Neuronal stem cell (in vitro differentiated cells): ENCODE results near the gene ADAP1.
A peak's percentile ranks its signal among the peaks of the same experiment; 100 is the strongest.
"Not testable (repeated sequence)": the region's sequence is repeated elsewhere in the genome, so short reads cannot be mapped to it uniquely, and the experiment has no call there.

Source experiments
- DNase-seq: peaks from one replicate; pipeline ENCODE4 v3.0.0-alpha.2; 2013; ENCODE audit warnings: low spot score
- H2AFZ ChIP-seq: one replicate; pipeline ENCODE4 v1.6.1; 2013; ENCODE audit warnings: mild to moderate bottlenecking, low read length, inconsistent platforms
- H2AK5ac ChIP-seq: 2 replicates; pipeline ENCODE4 v1.6.1; 2013; ENCODE audit warnings: low read depth, mild to moderate bottlenecking, inconsistent platforms, low read length, moderate library complexity, mixed read lengths
- H2BK120ac ChIP-seq: 2 replicates; pipeline ENCODE4 v1.6.1; 2013; ENCODE audit warnings: low read depth, mild to moderate bottlenecking, inconsistent platforms, low read length, moderate library complexity, mixed read lengths
- H2BK12ac ChIP-seq: one replicate; pipeline ENCODE4 v1.6.1; 2013; ENCODE audit warnings: low read length, inconsistent platforms
- H2BK15ac ChIP-seq: 2 replicates; pipeline ENCODE4 v1.6.1; 2013; ENCODE audit warnings: mild to moderate bottlenecking, low read length, inconsistent platforms, mixed read lengths
- H2BK5ac ChIP-seq: one replicate; pipeline ENCODE4 v1.6.1; 2013; ENCODE audit warnings: inconsistent platforms, mild to moderate bottlenecking, low read length, moderate library complexity
- H3K14ac ChIP-seq: one replicate; pipeline ENCODE4 v1.6.1; 2013; ENCODE audit warnings: low read length, inconsistent platforms
- H3K18ac ChIP-seq: 2 replicates; pipeline ENCODE4 v1.6.1; 2013; ENCODE audit warnings: low read length, inconsistent platforms
- H3K23ac ChIP-seq: 2 replicates; pipeline ENCODE4 v1.6.1; 2013; ENCODE audit warnings: low read depth, mild to moderate bottlenecking, mixed read lengths, low read length, inconsistent platforms; ENCODE audit not compliant: poor library complexity
- H3K27ac ChIP-seq: replicated peaks from 3 replicates; pipeline ENCODE4 v1.5.1; 2013; ENCODE audit warnings: low read length, inconsistent platforms
- H3K27me3 ChIP-seq, 3 experiments: 2 replicates each; pipeline ENCODE4 v1.6.1; 2013; ENCODE audit warnings: low read length in 3 of 3, mild to moderate bottlenecking in 2 of 3, inconsistent platforms in 1 of 3, low read depth in 1 of 3, mixed read lengths in 1 of 3, moderate library complexity in 1 of 3; ENCODE audit not compliant: control insufficient read depth in 3 of 3, insufficient read depth in 3 of 3
- H3K36me3 ChIP-seq, 2 donors: replicated peaks in 1 of 2; 2 replicates each; pipeline ENCODE4 v1.6.1; 2013; ENCODE audit warnings: low read length in 2 of 2; ENCODE audit not compliant: control insufficient read depth in 2 of 2, insufficient read depth in 2 of 2
- H3K4ac ChIP-seq: 2 replicates; pipeline ENCODE4 v1.6.1; 2013; ENCODE audit warnings: inconsistent platforms, mild to moderate bottlenecking, low read length, moderate library complexity
- H3K4me1 ChIP-seq, 2 donors: 1 replicate in 1 of 2; 2 replicates in 1 of 2; pipeline ENCODE4 v1.6.1; 2013; ENCODE audit warnings: low read length in 2 of 2, low read depth in 1 of 2; ENCODE audit not compliant: control insufficient read depth in 2 of 2, insufficient read depth in 1 of 2
- H3K4me2 ChIP-seq: one replicate; pipeline ENCODE4 v1.6.1; 2013; ENCODE audit warnings: mild to moderate bottlenecking, low read length, inconsistent platforms; ENCODE audit not compliant: insufficient read depth, poor library complexity, severe bottlenecking
- H3K4me3 ChIP-seq, 2 donors: 2 replicates each; pipeline ENCODE4 v1.5.1; 2013; ENCODE audit warnings: low read length in 2 of 2, mild to moderate bottlenecking in 2 of 2, inconsistent platforms in 1 of 2, moderate library complexity in 1 of 2
- H3K79me1 ChIP-seq: one replicate; pipeline ENCODE4 v1.6.1; 2013; ENCODE audit warnings: low read depth, mild to moderate bottlenecking, inconsistent platforms, low read length, moderate library complexity
- H3K9ac ChIP-seq: one replicate; pipeline ENCODE4 v1.6.1; 2013; ENCODE audit warnings: mild to moderate bottlenecking, low read depth, low read length, inconsistent platforms; ENCODE audit not compliant: poor library complexity
- H3K9me3 ChIP-seq, 2 donors: replicated peaks in 1 of 2; 2 replicates each; pipeline versions ENCODE3 to v1.6.1; 2013; ENCODE audit warnings: low read length in 2 of 2, mild to moderate bottlenecking in 2 of 2, inconsistent platforms in 1 of 2, low read depth in 1 of 2, mixed read lengths in 1 of 2, moderate library complexity in 1 of 2; ENCODE audit not compliant: control insufficient read depth in 2 of 2, insufficient read depth in 1 of 2
- H4K8ac ChIP-seq: one replicate; pipeline ENCODE4 v1.6.1; 2013; ENCODE audit warnings: low read depth, mild to moderate bottlenecking, inconsistent platforms, low read length, moderate library complexity
- H4K91ac ChIP-seq: one replicate; pipeline ENCODE4 v1.6.1; 2013; ENCODE audit warnings: low read length, low read depth, mild to moderate bottlenecking, inconsistent platforms; ENCODE audit not compliant: poor library complexity
- WGBS, 2 donors: extraction: QIAGEN DNeasy Blood & Tissue Kit; methylation state at CpG; one replicate each; pipeline ENCODE4 v1.1.7; 2013; ENCODE audit warnings: missing lambda C conversion rate in 2 of 2, mixed read lengths in 1 of 2; ENCODE audit not compliant: insufficient read length in 2 of 2, insufficient replicate concordance in 1 of 2; ENCODE audit errors: extremely low coverage in 2 of 2; 5-methylcytosine and 5-hydroxymethylcytosine counted together

The ADAP1 gene

DNA sequence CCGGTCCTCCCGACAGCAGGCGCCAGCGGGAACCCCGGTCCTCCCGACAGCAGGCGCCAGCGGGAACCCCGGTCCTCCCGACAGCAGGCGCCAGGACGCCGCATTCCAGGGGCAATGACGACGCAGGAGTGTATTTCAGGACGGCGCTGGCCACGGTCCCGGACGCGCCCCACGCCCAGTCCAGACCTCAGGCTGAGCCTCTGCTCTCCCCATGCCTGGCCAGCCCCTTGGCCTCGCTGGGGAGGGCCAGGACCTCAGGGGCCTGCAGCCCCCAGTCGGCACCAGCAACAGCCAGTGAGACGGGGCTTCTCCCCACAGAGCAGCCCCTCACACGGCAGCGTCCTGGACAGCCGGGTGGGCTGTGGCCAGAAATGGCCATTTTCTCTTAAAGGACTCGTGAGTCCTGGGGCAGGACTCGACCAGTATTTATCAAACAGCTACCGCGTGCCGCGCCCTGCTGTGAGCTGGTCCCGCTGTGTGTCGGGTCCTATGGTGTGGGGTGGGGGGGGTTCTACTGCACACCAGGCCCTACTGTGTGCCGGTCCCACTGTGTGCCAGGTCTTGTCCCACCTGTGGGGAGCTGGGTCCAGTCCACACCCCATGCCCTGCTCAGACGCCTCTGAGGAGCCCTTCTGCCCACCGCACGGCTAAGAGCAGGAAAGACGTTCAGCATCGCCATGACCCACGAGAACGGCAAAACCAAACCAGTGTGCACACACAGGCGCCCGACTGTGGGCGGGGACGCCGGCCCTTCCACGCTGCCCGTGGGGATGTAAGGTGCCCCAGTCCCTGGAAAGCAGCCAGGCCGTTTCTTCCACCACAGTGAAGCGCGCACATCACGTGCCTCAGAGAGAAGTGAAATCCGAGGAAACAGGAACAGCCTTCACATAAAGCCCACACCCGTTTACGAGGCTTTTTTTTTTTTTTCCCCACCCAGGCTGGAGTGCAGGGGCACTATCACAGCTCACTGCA lies 44.8 kb downstream of the ADAP1 start:
- peak overlapping the region; percentile 4 for H2BK120ac ChIP-seq
- H2AK5ac ChIP-seq = peak overlapping the region; percentile 96
- H4K8ac ChIP-seq = no peak overlapping the region
- H3K9ac ChIP-seq = no peak overlapping the region
- H3K36me3 ChIP-seq = no peaks in the 10 kb centered on the region
- H3K4ac ChIP-seq = no peak overlapping the region
- peak overlapping the region; percentile 54 for H2BK5ac ChIP-seq
- peak overlapping the region; percentile 7 for H2BK15ac ChIP-seq
- peak overlapping the region; percentile 80 for H2AFZ ChIP-seq
- no peaks in the 10 kb centered on the region for H3K4me1 ChIP-seq
- H3K18ac ChIP-seq = peak overlapping the region; percentile 88
- H3K4me2 ChIP-seq = peak overlapping the region; percentile 54
- WGBS, 2 donors = no CpG with 5 or more reads among the region's 58 CpGs
- H3K27me3 ChIP-seq = peaks cover 3 to 42% (median 21%) of the 10 kb centered on the region in 3 experiments
- H4K91ac ChIP-seq = no peak overlapping the region
- H3K4me3 ChIP-seq = peak overlapping the region in 1 of 2 donors; percentile 63
- peaks cover 9% of the 10 kb centered on the region for H3K79me1 ChIP-seq
- no peak overlapping the region for H3K27ac ChIP-seq
- DNase-seq = peak; percentile 15
- H3K14ac ChIP-seq = peak overlapping the region; percentile 82
- peaks cover 0 to 2% of the 10 kb centered on the region in 2 donors for H3K9me3 ChIP-seq
- peak overlapping the region; percentile 34 for H3K23ac ChIP-seq
- H2BK12ac ChIP-seq = peak overlapping the region; percentile 30

DNA sequence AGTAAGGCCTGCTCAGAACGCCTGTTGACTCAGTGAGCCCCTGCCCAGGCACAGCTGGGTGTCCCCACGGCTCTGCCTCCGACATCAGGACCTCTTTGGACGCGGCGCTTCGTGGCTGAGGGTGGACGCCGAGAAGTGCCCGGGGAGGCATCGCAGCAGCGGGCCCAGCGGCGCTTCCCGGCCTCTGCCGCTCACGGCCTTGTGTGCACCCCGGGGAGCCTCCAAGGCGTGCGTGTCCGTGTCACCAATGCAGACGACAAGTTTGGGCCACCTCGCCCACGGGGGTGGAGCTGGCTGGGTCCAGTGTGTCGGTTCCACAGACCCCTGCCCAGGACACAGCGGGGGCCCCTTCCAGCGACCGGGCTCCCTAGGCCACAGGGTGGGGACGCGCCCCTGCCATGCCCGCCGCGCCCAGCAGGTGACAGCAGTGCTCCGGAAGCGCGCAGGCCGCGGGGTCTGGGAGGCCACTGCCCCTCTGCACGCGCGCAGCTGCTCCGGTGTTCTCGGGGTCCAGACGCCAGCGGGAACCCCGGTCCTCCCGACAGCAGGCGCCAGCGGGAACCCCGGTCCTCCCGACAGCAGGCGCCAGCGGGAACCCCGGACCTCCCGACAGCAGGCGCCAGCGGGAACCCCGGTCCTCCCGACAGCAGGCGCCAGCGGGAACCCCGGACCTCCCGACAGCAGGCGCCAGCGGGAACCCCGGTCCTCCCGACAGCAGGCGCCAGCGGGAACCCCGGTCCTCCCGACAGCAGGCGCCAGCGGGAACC lies 45.7 kb downstream of the ADAP1 start:
- H3K4me1 ChIP-seq, H3K36me3 ChIP-seq, H3K9me3 ChIP-seq, H3K27ac ChIP-seq, H3K14ac ChIP-seq, H3K4ac ChIP-seq, H3K79me1 ChIP-seq, H2BK120ac ChIP-seq, H3K9ac ChIP-seq: not testable (repeated sequence)
- Histone ChIP-seq H2BK12ac (peak overlapping the region; percentile 58), H3K18ac (peak overlapping the region; percentile 87), H4K91ac (peak overlapping the region; percentile 92), H3K4me3 (peak overlapping the region in 1 of 2 donors; percentile 68), H2BK15ac (peak overlapping the region; percentile 94), H2BK5ac (peak overlapping the region; percentile 24), H3K4me2 (peak overlapping the region; percentile 25), H4K8ac (peak overlapping the region; percentile 43), H2AK5ac (peak overlapping the region; percentile 97), H3K23ac (peak overlapping the region; percentile 55), H3K27me3 (peaks cover 3 to 50% (median 21%) of the 10 kb centered on the region in 3 experiments), H2AFZ (peak overlapping the region; percentile 80)
- WGBS, 2 donors = no CpG with 5 or more reads among the region's 73 CpGs
- peak; percentile 66 for DNase-seq

DNA sequence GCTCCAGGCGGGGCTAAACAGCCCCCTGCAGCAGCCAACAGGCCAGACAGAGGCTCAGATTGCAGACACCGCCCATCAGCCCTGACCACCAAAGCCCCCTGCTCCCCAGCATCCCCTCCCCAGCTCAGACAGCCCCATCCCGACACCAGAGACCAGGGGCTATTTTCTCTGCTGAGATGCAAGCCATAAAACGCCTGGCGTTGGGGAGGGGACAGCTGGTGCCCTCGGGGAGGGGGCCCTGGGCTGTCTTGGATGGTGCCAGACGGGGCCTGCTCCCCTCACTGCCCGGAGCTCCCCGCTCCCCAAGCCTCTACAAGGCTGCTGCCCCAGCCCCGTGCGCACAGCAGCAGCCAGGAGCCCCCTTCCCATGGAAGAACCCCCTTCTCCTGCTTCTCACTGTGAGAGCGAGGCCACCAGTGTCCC lies 46.3 kb downstream of the ADAP1 start:
- peak overlapping the region; percentile 87 for H3K18ac ChIP-seq
- no peak overlapping the region for H2BK120ac ChIP-seq
- peak overlapping the region; percentile 72 for H2AFZ ChIP-seq
- H2AK5ac ChIP-seq = peak overlapping the region; percentile 97
- peak overlapping the region; percentile 24 for H2BK5ac ChIP-seq
- no peak overlapping the region for H3K4me2 ChIP-seq
- peaks cover 0 to 2% of the 10 kb centered on the region in 2 donors for H3K9me3 ChIP-seq
- H3K14ac ChIP-seq = no peak overlapping the region
- H3K9ac ChIP-seq = no peak overlapping the region
- H3K27me3 ChIP-seq = peaks cover 3 to 50% (median 21%) of the 10 kb centered on the region in 3 experiments
- H3K4me3 ChIP-seq = no peak overlapping the region
- peak overlapping the region; percentile 94 for H2BK12ac ChIP-seq
- H3K23ac ChIP-seq = peak overlapping the region; percentile 55
- no peak for DNase-seq
- no peaks in the 10 kb centered on the region for H3K36me3 ChIP-seq
- H3K79me1 ChIP-seq = peaks cover 9% of the 10 kb centered on the region
- WGBS, 2 donors = no CpG with 5 or more reads among the region's 12 CpGs
- H2BK15ac ChIP-seq = peak overlapping the region; percentile 94
- H3K4me1 ChIP-seq = no peaks in the 10 kb centered on the region
- no peak overlapping the region for H4K8ac ChIP-seq
- no peak overlapping the region for H3K27ac ChIP-seq
- H3K4ac ChIP-seq = no peak overlapping the region
- peak overlapping the region; percentile 92 for H4K91ac ChIP-seq
